Loucy (cell line): ENCODE measurements around the gene ERI2.

ENCODE experiments used
- H2AFZ ChIP-seq: fragments of 200-600 bp; sonication (generic); 2 replicates; pipeline ENCODE4 v1.6.0; 2016; ENCODE audit warnings: antibody characterized with exemption, mild to moderate bottlenecking, low read length, moderate library complexity
- H3F3A ChIP-seq: fragments of 200-600 bp; 2 replicates; pipeline ENCODE4 v1.6.0; 2016; ENCODE audit warnings: antibody characterized with exemption, low read depth, mild to moderate bottlenecking
- H3K27me3 ChIP-seq: fragments of 200-600 bp; sonication (generic); 2 replicates; pipeline ENCODE4 v1.6.1; 2014; ENCODE audit warnings: low read length, mild to moderate bottlenecking; ENCODE audit not compliant: insufficient read depth, poor library complexity, severe bottlenecking
- H3K36me3 ChIP-seq: fragments of 200-600 bp; sonication (generic); 2 replicates; pipeline ENCODE4 v1.6.1; 2016; ENCODE audit warnings: low read length; ENCODE audit not compliant: insufficient read depth
- H3K4me1 ChIP-seq: fragments of 200-600 bp; sonication (generic); 2 replicates; pipeline ENCODE4 v1.5.1; 2014; ENCODE audit warnings: low read length, mild to moderate bottlenecking; ENCODE audit not compliant: insufficient read depth, poor library complexity, severe bottlenecking
- H3K4me2 ChIP-seq: fragments of 200-600 bp; sonication (generic); 2 replicates; pipeline ENCODE4 v1.6.0; 2014; ENCODE audit warnings: antibody characterized with exemption, low read length, low read depth, mild to moderate bottlenecking; ENCODE audit not compliant: poor library complexity, severe bottlenecking
- H3K4me3 ChIP-seq: fragments of 200-600 bp; sonication (generic); 2 replicates; pipeline ENCODE4 v1.5.1; 2014; ENCODE audit warnings: low read length, mild to moderate bottlenecking, mixed read lengths; ENCODE audit not compliant: poor library complexity, severe bottlenecking
- H3K79me2 ChIP-seq: fragments of 200-600 bp; sonication (generic); 2 replicates; pipeline ENCODE4 v1.6.1; 2014; ENCODE audit warnings: low read length; ENCODE audit not compliant: insufficient read depth
- H3K9ac ChIP-seq: fragments of 200-600 bp; sonication (generic); 2 replicates; pipeline ENCODE4 v1.6.0; 2014; ENCODE audit warnings: mild to moderate bottlenecking, low read depth, low read length, moderate library complexity; ENCODE audit not compliant: poor library complexity, severe bottlenecking
- H3K9me2 ChIP-seq: fragments of 200-600 bp; sonication (generic); replicated peaks from 2 replicates; pipeline ENCODE4 v1.6.1; 2016; ENCODE audit warnings: low read depth, low read length, mixed read lengths
- H3K9me3 ChIP-seq: fragments of 200-600 bp; sonication (generic); 2 replicates; pipeline ENCODE4 v1.6.1; 2014; ENCODE audit warnings: mild to moderate bottlenecking, antibody characterized with exemption, low read length, low read depth; ENCODE audit not compliant: insufficient read depth
- H4K20me1 ChIP-seq: fragments of 200-600 bp; sonication (generic); 2 replicates; pipeline ENCODE4 v1.6.0; 2014; ENCODE audit warnings: antibody characterized with exemption, low read length, mild to moderate bottlenecking; ENCODE audit not compliant: insufficient read depth, poor library complexity, severe bottlenecking
- CTCF ChIP-seq: fragments of 200-600 bp; sonication (generic); conservative IDR thresholded peaks from 2 replicates; pipeline ENCODE4 v1.5.1; 2014; ENCODE audit warnings: mild to moderate bottlenecking, antibody characterized with exemption, low read length
- EZH2phosphoT487 ChIP-seq: fragments of 200-600 bp; IDR thresholded peaks from 2 replicates; pipeline ENCODE4 v1.6.1; 2018; ENCODE audit warnings: antibody characterized with exemption, mild to moderate bottlenecking, moderate library complexity, borderline replicate concordance

Gene ERI2

DNA sequence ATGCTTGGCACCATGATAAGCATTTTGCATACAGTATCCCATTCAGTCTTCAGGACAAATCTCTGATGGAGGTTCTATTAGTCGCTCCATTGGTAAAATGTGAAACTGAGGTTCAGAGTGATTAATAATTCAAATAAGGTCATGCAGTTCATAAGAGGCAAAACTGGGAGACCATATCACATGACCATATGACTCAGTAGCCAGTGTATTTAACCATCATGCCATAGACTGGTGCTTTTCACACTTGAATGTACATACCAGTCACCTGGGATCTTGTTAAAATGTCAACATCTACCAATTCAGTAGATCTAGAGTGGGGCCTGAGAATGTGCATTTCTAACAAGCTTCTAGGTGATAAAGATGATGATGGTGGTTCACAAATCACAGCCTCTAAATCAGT, 38.2 kb downstream of the ERI2 start:
- Histone ChIP-seq H2AFZ (no peak overlapping the region), H3K9me3 (no peaks in the 10 kb centered on the region), H3K4me3 (no peak overlapping the region), H3K27me3 (no peaks in the 10 kb centered on the region), H3K4me1 (peaks cover 6% of the 10 kb centered on the region), H3K9ac (no peak overlapping the region), H4K20me1 (no peaks in the 10 kb centered on the region), H3K9me2 (no peaks in the 10 kb centered on the region), H3K36me3 (no peaks in the 10 kb centered on the region), H3F3A (no peaks in the 10 kb centered on the region), H3K79me2 (no peaks in the 10 kb centered on the region), H3K4me2 (no peak overlapping the region)
- no peak for TF ChIP-seq EZH2phosphoT487
- TF ChIP-seq CTCF: no peak

GRCh38 chr16:20767577-20767976, 38.7 kb downstream of the ERI2 start:
- H3K36me3 ChIP-seq: no peaks in the 10 kb centered on the region
- H3K9me2 ChIP-seq: no peaks in the 10 kb centered on the region
- no peak for TF ChIP-seq EZH2phosphoT487
- no peak for TF ChIP-seq CTCF
- no peaks in the 10 kb centered on the region for H3K79me2 ChIP-seq
- H3K27me3 ChIP-seq: no peaks in the 10 kb centered on the region
- H2AFZ ChIP-seq: no peak overlapping the region
- peaks cover 6% of the 10 kb centered on the region for H3K4me1 ChIP-seq
- no peak overlapping the region for H3K9ac ChIP-seq
- no peaks in the 10 kb centered on the region for H3F3A ChIP-seq
- H3K4me3 ChIP-seq: no peak overlapping the region
- no peaks in the 10 kb centered on the region for H3K9me3 ChIP-seq
- H4K20me1 ChIP-seq: no peaks in the 10 kb centered on the region
- H3K4me2 ChIP-seq: no peak overlapping the region

- no peaks in the 10 kb centered on the region for H3F3A ChIP-seq
- H3K79me2 ChIP-seq: no peaks in the 10 kb centered on the region
- no peak overlapping the region for H2AFZ ChIP-seq
- no peak overlapping the region for H3K4me2 ChIP-seq
- H3K9me2 ChIP-seq: no peaks in the 10 kb centered on the region
- H3K9me3 ChIP-seq: no peaks in the 10 kb centered on the region; the same call in 1 of the 2 replicates
- no peaks in the 10 kb centered on the region for H4K20me1 ChIP-seq
- H3K4me3 ChIP-seq: no peak overlapping the region
- H3K36me3 ChIP-seq: no peaks in the 10 kb centered on the region
- TF ChIP-seq EZH2phosphoT487 (no peak), CTCF (no peak)
- no peak overlapping the region for H3K9ac ChIP-seq
- H3K27me3 ChIP-seq: no peaks in the 10 kb centered on the region
- H3K4me1 ChIP-seq: peaks cover 6% of the 10 kb centered on the region
Observed at GRCh38 chr16:20766294-20766693, 40.0 kb downstream of the ERI2 start.
